ENCODE results near the gene TOM1L2.

Gene TOM1L2

DNA sequence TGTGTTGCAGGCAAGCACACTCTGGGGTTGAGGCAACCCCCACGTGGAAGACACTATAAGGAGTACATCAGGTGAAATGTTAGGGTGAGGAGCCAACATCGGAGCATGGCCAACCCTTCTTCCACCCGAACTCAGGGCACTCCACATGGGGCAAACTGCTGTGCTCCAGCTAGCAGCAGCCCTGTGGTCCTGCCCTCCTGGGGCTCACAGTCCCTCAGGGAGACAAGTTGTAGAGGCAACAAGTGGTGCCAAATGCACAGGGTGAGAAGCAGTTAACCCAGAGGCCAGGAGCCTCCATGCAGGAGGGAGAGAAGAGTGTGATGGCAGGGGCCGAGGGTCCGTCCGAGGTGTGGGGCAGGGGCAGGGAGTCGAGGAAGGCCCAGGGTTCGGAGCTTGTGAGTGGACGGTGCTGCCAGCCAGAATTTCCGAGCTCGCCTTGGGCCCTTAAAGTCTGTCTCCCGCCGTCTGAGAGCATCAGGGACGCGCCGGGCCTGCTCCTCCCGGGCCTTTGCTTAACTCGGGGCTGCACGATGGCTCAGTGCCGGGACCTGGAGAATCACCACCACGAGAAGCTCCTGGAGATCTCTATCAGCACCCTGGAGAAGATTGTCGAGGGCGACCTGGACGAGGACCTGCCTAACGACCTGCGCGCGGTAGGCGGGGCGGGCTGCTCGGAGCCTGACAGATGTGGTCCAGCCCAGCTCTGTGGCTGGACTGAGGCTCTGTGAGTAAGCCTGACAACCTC is 34.5 kb upstream of the TOM1L2 start:
- TF ChIP-seq, protein P1, sequence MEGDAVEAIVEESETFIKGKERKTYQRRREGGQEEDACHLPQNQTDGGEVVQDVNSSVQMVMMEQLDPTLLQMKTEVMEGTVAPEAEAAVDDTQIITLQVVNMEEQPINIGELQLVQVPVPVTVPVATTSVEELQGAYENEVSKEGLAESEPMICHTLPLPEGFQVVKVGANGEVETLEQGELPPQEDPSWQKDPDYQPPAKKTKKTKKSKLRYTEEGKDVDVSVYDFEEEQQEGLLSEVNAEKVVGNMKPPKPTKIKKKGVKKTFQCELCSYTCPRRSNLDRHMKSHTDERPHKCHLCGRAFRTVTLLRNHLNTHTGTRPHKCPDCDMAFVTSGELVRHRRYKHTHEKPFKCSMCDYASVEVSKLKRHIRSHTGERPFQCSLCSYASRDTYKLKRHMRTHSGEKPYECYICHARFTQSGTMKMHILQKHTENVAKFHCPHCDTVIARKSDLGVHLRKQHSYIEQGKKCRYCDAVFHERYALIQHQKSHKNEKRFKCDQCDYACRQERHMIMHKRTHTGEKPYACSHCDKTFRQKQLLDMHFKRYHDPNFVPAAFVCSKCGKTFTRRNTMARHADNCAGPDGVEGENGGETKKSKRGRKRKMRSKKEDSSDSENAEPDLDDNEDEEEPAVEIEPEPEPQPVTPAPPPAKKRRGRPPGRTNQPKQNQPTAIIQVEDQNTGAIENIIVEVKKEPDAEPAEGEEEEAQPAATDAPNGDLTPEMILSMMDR (IDR thresholded peaks at IDR 0.05; ENCODE audit: insufficient read depth, low read depth, low read length, missing control alignments): no peak
- H3K4me3 ChIP-seq (ENCODE audit: low read depth, low read length): no peak overlapping the region
- no peak for DNase-seq (ENCODE audit: low read depth)

DNA sequence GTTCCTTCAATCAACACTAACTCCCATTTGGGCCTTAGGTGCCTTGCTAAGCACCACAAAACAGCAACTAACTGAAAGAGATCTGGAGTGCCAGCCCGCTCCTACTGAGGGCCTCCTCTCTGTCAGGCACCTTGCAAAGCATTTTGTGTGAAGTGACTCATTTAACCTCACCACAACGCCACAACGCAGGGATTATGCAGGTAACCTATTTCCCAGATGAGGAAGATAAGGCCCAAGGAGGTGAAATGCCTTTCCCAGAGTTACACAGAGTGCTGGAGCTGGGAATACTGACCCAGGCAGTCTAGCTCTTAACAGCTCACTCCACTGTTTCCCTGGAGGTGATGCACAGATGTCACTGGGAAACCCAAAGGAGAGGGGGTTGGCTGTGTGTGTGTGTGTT is 33.3 kb upstream of the TOM1L2 start:
- H3K4me3 ChIP-seq (ENCODE audit: low read depth, low read length): no peak overlapping the region
- no peak for DNase-seq (ENCODE audit: low read depth)
- TF ChIP-seq, protein P1 (IDR thresholded peaks at IDR 0.05; ENCODE audit: insufficient read depth, low read depth, low read length, missing control alignments): no peak

DNA sequence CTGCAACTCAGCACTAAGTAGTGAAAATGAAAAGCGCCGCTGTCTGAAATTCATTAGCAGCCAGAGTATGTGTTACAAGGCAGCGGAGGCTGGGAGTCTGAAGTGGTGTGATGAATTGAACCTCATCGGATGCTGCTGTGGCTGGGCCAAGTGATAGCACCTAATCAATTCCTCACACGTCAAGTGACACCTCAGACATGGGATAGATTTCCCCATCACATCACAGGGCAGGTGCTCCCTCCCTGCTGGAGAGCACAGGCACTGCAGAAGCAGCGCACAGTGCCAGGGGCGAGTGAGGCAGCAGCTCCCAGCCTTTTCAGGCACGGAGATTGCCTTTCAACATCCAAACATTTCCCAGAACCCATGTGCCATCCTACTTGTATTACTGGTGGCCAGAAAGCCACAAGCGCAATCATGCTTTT is 32.7 kb upstream of the TOM1L2 start:
- DNase-seq (ENCODE audit: low read depth): no peak
- TF ChIP-seq, protein P1 (IDR thresholded peaks at IDR 0.05; ENCODE audit: insufficient read depth, low read depth, low read length, missing control alignments): no peak
- no peak overlapping the region for H3K4me3 ChIP-seq (ENCODE audit: low read depth, low read length)

GRCh38 chr17:18004345-18004744 is 32.1 kb upstream of the TOM1L2 start:
- DNase-seq (ENCODE audit: low read depth): no peak
- TF ChIP-seq, protein P1 (IDR thresholded peaks at IDR 0.05; ENCODE audit: insufficient read depth, low read depth, low read length, missing control alignments): no peak
- H3K4me3 ChIP-seq (ENCODE audit: low read depth, low read length): no peak overlapping the region

DNA sequence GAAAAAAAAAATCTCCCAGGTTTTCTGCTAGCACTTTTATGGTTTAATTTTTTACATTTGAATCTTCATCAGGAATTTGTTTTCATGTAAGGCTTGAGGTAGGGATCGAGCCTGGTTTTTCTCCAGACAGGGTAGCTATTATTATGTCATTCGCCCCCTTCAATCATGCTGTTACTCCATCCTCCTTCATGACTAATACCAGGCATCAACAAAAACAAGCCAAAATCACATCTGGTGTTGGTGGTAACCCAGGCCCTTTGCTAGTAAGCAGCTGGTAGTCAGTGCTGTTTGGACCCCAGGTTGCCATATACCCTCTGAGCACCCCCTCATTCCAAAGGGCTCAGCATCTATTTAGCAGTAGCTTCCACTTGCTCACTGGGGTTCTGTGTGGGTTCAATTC is 30.0 kb upstream of the TOM1L2 start:
- no peak overlapping the region for H3K4me3 ChIP-seq (ENCODE audit: low read depth, low read length)
- no peak for DNase-seq (ENCODE audit: low read depth)
- TF ChIP-seq, protein P1 (IDR thresholded peaks at IDR 0.05; ENCODE audit: insufficient read depth, low read depth, low read length, missing control alignments): no peak

GRCh38 chr17:18000030-18000408 is 27.8 kb upstream of the TOM1L2 start:
- TF ChIP-seq, protein P1 (IDR thresholded peaks at IDR 0.05; ENCODE audit: insufficient read depth, low read depth, low read length, missing control alignments): no peak
- H3K4me3 ChIP-seq (ENCODE audit: low read depth, low read length): no peak overlapping the region
- no peak for DNase-seq (ENCODE audit: low read depth)
